K562 treated with DMSO at 1 percent for 12 hours (cell line): ENCODE data around the gene SCGB1C2. TPM values are rescaled to one million over a fixed set of nuclear protein-coding genes. Genes with fewer than 3 reads are reported as not detected.

ENCODE experiments used
- total RNA-seq: library from RNA; unstranded; fragments of 300-600 nt; gene quantifications from 2 replicates; pipeline ENCODE4 v1.2.3, GENCODE V29; 2022; ENCODE audit not compliant: insufficient read depth

The SCGB1C2 gene
- total RNA-seq: not detected in 2 replicates

GRCh38 chr17:137166-137807, at the start of gene SCGB1C2:
SCGB1C2 (plus strand) TSS chr17:137569; CDS start chr17:137591, 22 bp downstream.

GRCh38 chr17:181245-182049, 44.1 kb downstream of the SCGB1C2 start, which contains the start of gene DOC2B:
DOC2B (minus strand) TSS chr17:181650; CDS start chr17:181479, 171 bp downstream.

Other genes starting within 250 kb of the SCGB1C2 start
- not detected in 2 replicates for gene DOC2B, start 44.1 kb downstream of the SCGB1C2 start, total RNA-seq
- 1.0 and 1.1 TPM in 2 replicates for gene RPH3AL, start 215.2 kb downstream of the SCGB1C2 start, total RNA-seq